Measurements from ENCODE around the gene YJEFN3.

GRCh38 chr19:19581391-19581790 lies 52.7 kb downstream of the YJEFN3 start:
- TF ChIP-seq CTCF (conservative IDR thresholded peaks at IDR 0.05; ENCODE audit: low read length) (no peak), EZH2phosphoT487 (IDR thresholded peaks at IDR 0.05; ENCODE audit: borderline replicate concordance) (no peak)

Data from Loucy (cell line).